Thyroid gland (tissue), 4 donors: ENCODE data around the gene ST6GALNAC6.

ENCODE experiments used
- POLR2A ChIP-seq, 2 donors: fragments of 450-650 bp; IDR thresholded peaks; one replicate each; pipeline ENCODE4 v1.6.1; 2017; ENCODE audit warnings: antibody characterized with exemption in 2 of 2, mild to moderate bottlenecking in 2 of 2, moderate library complexity in 1 of 2
- TF ChIP-seq, protein P1 (sequence below), 6 experiments: fragments of 200-600 bp in 3 of 6; fragments of 450-650 bp in 3 of 6; sonication (generic) in 3 of 6; IDR thresholded peaks; one replicate each; pipeline ENCODE4 v1.5.1; 2016 to 2019; ENCODE audit warnings: antibody characterized with exemption in 6 of 6, mild to moderate bottlenecking in 2 of 6, inconsistent platforms in 1 of 6, moderate library complexity in 1 of 6

DNA sequence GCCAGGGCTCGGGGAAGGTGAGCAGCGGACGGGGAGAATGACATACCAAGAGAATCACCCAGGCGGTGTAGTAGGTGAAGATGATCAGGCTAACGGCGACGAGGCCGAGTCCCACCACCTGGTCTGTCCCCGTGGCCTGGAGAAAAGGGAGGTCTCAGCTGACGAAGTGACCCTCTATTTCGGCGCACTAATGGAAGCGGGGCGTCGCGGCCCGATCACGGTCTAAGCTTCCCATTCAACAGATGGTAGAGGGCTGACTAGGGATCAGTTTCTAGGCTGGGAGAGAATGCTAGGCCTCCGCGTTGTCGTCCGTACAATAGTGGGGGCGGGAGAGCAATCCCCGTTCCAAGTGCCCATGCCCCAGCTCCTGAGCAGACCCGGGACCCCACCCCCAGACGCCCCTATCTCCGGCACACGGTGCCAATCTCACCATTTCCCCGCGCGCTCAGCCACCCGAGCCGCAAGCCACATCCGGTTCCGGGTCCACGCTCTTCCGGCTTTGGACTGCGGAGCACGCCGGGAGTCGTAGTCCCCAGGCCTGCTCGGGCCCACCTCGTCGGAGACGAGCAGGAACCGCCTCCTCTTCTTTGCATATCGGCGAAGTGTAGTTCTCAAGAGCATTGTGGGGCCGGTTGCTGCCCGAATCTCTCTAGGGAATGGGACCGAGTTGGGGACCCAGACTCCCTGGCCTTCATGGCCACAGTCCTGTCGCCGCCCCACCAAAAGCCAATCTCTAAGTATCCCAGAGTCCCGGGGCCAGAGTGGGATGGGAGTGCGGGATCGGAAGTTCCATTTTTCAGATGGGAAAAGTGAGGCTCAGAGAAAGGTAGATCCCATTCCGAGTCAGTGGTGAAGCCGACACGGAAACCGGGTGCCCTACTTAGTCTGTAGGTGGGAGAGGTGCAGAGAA, 38.2 kb upstream of the ST6GALNAC6 start, which contains the start of gene DPM2:
- peak in 1 of 2 donors; percentile 57 for TF ChIP-seq POLR2A (IDR thresholded peaks at IDR 0.05)
- TF ChIP-seq, protein P1, sequence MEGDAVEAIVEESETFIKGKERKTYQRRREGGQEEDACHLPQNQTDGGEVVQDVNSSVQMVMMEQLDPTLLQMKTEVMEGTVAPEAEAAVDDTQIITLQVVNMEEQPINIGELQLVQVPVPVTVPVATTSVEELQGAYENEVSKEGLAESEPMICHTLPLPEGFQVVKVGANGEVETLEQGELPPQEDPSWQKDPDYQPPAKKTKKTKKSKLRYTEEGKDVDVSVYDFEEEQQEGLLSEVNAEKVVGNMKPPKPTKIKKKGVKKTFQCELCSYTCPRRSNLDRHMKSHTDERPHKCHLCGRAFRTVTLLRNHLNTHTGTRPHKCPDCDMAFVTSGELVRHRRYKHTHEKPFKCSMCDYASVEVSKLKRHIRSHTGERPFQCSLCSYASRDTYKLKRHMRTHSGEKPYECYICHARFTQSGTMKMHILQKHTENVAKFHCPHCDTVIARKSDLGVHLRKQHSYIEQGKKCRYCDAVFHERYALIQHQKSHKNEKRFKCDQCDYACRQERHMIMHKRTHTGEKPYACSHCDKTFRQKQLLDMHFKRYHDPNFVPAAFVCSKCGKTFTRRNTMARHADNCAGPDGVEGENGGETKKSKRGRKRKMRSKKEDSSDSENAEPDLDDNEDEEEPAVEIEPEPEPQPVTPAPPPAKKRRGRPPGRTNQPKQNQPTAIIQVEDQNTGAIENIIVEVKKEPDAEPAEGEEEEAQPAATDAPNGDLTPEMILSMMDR (IDR thresholded peaks at IDR 0.05): no peak
